SK-N-SH treated with all-trans-retinoic acid at 6 μM for 48 hours (cell line): ENCODE measurements around the gene GHITM.
"Not testable (repeated sequence)": the region's sequence is repeated elsewhere in the genome, so short reads cannot be mapped to it uniquely, and the experiment has no call there.

Source experiments
- ATAC-seq: fragments of 200-7000 bp; cut with Tn5 transposase; 3 replicates; pipeline ENCODE4 v1.9.1; 2020; ENCODE audit warnings: mild to moderate bottlenecking, moderate library complexity
- CSDC2 ChIP-seq: fragments of 250-450 bp; sonication (Bioruptor Pico); IDR thresholded peaks from 2 replicates; pipeline ENCODE4 v1.5.0; 2020; ENCODE audit warnings: mild to moderate bottlenecking, moderate library complexity
- ESRRG ChIP-seq: fragments of 250-450 bp; sonication (Bioruptor Pico); IDR thresholded peaks from 2 replicates; pipeline ENCODE4 v1.6.1; 2021; ENCODE audit warnings: mild to moderate bottlenecking
- GLIS3 ChIP-seq: fragments of 250-450 bp; sonication (Bioruptor Pico); IDR thresholded peaks from 2 replicates; pipeline ENCODE4 v1.5.0; 2020; ENCODE audit warnings: mild to moderate bottlenecking, moderate library complexity
- ISL1 ChIP-seq: fragments of 250-450 bp; sonication (Bioruptor Pico); IDR thresholded peaks from 2 replicates; pipeline ENCODE4 v2.1.2; 2022; ENCODE audit warnings: mild to moderate bottlenecking, moderate library complexity
- PPARA ChIP-seq: fragments of 250-450 bp; sonication (Bioruptor Pico); IDR thresholded peaks from 2 replicates; pipeline ENCODE4 v1.5.0; 2020; ENCODE audit warnings: mild to moderate bottlenecking, borderline replicate concordance
- TCF4 ChIP-seq: fragments of 250-450 bp; sonication (Bioruptor Pico); IDR thresholded peaks from 2 replicates; pipeline ENCODE4 v1.8.0; 2021; ENCODE audit warnings: mild to moderate bottlenecking, moderate library complexity, borderline replicate concordance
- TOX ChIP-seq: fragments of 250-450 bp; sonication (Bioruptor Pico); IDR thresholded peaks from 2 replicates; pipeline ENCODE4 v1.8.0; 2021; ENCODE audit warnings: mild to moderate bottlenecking, moderate library complexity, borderline replicate concordance
- ZC3H10 ChIP-seq: fragments of 250-450 bp; sonication (Bioruptor Pico); IDR thresholded peaks from 2 replicates; pipeline ENCODE4 v1.5.1; 2021; ENCODE audit warnings: mild to moderate bottlenecking, moderate library complexity
- ZFP30 ChIP-seq: fragments of 450-650 bp; formaldehyde crosslinking; IDR thresholded peaks from 2 replicates; pipeline ENCODE4 v1.5.0; 2022; ENCODE audit warnings: mild to moderate bottlenecking, moderate library complexity
- ZNF70 ChIP-seq: fragments of 450-650 bp; formaldehyde crosslinking; IDR thresholded peaks from 2 replicates; pipeline ENCODE4 v1.5.0; 2020; ENCODE audit warnings: mild to moderate bottlenecking, moderate library complexity
- ZNF8 ChIP-seq: fragments of 450-650 bp; formaldehyde crosslinking; IDR thresholded peaks from 2 replicates; pipeline ENCODE4 v1.5.0; 2020; ENCODE audit warnings: mild to moderate bottlenecking, moderate library complexity
- TF ChIP-seq, protein P1 (sequence below): fragments of 250-450 bp; sonication (Bioruptor Pico); IDR thresholded peaks from 2 replicates; pipeline ENCODE4 v1.5.1; 2021; ENCODE audit warnings: mild to moderate bottlenecking, moderate library complexity
- TF ChIP-seq, protein P2 (sequence below): fragments of 250-450 bp; sonication (Bioruptor Pico); IDR thresholded peaks from 2 replicates; pipeline ENCODE4 v1.5.0; 2020; ENCODE audit warnings: mild to moderate bottlenecking, moderate library complexity

Gene GHITM

DNA sequence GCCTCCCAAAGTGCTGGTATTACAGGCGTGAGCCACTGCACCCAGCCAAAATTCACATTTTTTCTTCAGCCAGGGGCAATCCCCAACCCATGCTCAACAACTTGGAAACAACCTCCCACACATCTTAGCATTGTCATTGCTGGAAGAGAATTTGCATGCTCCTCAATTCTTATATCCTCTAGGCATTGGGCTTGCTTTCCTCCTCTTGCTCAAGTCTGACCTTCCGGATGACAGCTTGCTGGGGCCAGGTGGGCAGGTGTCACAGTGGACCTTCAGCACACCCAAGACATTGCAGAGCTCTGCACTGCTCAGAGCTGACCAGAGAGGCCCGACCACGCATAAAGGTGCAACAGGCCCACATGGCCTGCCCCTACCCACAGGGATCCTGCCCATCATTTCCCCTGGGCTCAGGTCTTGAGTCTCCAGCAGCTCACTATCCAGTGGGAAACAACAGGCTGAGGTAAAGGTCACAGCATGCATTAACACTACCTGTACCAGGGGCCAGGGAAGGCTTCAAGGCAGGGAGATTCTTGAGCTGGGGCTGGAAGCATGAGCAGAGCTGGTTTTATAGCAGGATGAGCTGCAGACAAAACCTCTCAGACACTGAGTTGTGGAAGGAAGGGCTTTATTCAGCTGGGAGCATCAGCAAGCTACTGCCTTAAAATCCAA, 27.4 kb downstream of the GHITM start:
- no peak for ATAC-seq
- TF ChIP-seq ZFP30 (CRISPR knock-in tag) (no peak), ZNF70 (no peak), ISL1 (CRISPR knock-in tag) (no peak), ESRRG (no peak), TOX (no peak)
- TF ChIP-seq, protein P1, sequence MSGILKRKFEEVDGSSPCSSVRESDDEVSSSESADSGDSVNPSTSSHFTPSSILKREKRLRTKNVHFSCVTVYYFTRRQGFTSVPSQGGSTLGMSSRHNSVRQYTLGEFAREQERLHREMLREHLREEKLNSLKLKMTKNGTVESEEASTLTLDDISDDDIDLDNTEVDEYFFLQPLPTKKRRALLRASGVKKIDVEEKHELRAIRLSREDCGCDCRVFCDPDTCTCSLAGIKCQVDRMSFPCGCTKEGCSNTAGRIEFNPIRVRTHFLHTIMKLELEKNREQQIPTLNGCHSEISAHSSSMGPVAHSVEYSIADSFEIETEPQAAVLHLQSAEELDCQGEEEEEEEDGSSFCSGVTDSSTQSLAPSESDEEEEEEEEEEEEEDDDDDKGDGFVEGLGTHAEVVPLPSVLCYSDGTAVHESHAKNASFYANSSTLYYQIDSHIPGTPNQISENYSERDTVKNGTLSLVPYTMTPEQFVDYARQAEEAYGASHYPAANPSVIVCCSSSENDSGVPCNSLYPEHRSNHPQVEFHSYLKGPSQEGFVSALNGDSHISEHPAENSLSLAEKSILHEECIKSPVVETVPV: no peak
- TF ChIP-seq, protein P2, sequence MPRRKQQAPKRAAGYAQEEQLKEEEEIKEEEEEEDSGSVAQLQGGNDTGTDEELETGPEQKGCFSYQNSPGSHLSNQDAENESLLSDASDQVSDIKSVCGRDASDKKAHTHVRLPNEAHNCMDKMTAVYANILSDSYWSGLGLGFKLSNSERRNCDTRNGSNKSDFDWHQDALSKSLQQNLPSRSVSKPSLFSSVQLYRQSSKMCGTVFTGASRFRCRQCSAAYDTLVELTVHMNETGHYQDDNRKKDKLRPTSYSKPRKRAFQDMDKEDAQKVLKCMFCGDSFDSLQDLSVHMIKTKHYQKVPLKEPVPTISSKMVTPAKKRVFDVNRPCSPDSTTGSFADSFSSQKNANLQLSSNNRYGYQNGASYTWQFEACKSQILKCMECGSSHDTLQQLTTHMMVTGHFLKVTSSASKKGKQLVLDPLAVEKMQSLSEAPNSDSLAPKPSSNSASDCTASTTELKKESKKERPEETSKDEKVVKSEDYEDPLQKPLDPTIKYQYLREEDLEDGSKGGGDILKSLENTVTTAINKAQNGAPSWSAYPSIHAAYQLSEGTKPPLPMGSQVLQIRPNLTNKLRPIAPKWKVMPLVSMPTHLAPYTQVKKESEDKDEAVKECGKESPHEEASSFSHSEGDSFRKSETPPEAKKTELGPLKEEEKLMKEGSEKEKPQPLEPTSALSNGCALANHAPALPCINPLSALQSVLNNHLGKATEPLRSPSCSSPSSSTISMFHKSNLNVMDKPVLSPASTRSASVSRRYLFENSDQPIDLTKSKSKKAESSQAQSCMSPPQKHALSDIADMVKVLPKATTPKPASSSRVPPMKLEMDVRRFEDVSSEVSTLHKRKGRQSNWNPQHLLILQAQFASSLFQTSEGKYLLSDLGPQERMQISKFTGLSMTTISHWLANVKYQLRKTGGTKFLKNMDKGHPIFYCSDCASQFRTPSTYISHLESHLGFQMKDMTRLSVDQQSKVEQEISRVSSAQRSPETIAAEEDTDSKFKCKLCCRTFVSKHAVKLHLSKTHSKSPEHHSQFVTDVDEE: no peak

DNA sequence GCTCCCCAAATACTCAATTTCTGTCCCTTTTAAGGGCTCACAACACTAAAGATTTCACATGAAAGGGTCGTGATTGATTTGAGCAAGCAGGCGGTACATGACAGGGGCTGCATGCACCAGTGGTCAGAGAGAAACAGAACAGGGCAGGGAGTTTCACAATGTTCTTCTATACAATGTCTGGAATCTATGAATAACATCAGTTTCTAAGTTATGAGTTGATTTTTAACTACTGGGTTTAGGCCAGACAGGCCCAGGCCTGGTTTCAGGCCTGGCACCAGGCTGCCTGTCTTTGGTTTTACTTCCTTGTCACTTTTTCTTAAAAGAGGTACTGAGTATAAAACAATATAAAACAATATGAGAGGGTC, 28.0 kb downstream of the GHITM start:
- ATAC-seq: not testable (repeated sequence)

DNA sequence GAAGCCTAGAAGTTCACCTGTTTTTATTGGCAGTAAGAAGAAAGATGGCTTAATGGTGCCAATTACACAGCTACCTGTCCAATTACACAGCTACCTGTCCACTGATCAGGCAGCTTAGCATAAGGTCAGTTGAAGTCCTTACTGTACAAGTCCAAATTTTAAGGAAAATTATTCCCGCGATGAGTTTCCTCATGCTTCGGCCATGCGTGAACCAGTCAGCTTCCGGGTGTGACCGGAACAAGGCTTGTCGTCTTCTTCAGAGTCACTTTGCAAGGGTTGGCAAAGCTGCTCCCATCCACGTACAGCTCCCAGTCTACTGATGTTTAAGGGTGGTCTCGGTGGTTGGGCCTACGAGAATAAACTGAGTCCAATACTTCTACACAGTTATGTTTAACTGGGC, 29.1 kb downstream of the GHITM start:
- not testable (repeated sequence) for ATAC-seq

DNA sequence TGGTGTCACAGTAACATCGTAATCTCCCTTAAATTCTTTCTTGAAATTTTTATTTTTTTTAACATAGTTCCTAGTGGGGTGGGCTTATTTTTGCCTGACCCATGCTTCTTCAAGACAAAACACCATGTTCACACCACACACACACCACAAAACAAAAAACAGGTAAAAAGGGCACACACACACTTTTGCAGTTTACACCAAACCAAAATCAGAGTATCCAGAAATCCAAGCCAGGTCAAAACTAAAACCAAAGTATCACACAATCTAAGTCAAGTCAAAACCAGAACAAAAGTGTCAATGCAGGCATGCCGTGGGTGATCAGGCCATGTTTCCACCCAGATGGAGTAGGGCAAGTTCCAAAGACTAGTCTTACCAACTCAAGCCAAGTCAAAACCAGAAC, 31.9 kb downstream of the GHITM start:
- ATAC-seq: not testable (repeated sequence)

DNA sequence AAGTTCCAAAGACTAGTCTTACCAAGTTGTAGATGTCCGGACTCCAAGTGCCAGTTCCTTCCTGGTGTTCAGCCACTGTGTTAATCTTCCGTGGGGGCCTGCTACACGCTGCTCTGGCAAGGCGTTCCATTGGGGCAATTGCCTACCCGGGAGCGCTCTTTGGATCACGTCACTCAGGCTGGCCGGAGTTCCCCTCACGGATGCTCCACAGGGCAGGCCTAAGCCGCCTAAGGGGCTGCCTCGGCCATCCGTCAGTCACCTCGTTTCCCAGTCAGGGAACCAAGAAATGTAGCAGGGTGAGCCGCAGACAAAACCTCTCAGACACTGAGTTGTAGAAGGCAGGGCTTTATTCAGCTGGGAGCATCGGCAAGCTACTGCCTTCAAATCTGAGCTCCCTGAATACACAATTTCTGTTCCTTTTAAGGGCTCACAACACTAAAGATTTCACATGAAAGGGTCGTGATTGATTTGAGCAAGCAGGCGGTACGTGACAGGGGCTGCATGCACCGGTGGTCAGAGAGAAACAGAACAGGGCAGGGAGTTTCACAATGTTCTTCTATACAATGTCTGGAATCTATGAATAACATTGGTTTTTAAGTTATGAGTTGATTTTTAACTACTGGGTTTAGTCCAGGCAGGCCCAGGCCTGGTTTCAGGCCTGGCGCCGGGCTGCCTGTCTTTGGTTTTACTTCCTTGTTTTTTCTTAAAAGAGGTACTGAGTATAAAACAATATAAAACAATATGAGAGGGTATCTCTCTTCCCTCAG, 32.6 kb downstream of the GHITM start:
- not testable (repeated sequence) for ATAC-seq

DNA sequence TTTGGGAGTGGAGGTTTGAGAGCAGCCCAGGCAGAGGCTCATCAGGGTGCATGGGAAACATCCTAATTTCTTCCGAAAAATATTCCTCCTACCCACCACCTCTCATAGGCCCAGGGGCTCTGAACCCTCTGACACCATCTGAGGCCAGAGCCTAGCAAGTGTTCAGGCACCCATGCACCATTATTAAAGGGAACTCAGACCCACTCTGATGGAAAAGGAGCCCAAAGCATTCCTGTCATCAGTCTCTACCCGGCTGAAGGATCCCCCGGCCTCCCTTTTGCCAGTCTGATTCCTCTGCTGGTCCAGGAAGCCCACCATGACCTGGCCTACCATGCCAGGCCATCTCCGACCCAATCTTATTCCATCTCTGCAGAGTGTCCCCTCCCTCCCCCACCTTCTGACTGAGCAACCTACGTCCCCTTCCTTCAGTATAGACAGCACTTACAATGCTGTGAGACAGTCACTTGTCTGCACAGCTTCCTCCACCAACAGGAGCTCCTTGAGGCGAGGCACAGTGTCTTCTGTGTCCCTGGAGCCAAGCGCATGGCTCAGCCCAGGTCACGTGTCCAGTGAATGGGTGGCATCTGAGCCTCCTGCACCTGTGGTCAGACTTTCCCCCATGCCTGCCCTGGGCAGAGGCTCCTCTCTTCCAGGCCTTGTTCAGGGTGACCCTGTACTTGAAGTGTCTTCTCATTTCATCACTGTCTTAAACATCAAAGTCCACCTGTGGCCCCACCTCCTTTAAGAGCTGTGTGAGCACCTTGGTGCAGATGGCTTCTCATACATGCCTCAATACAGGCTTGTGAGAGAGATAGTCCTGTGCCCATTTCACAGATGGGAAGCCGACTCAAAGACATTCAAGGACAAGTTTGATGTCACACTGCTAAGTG, 33.4 kb downstream of the GHITM start:
- no peak for ATAC-seq
- TF ChIP-seq GLIS3 (CRISPR knock-in tag) (no peak), ZNF70 (no peak), TCF4 (CRISPR knock-in tag) (no peak)
- TF ChIP-seq, protein P2: no peak

DNA sequence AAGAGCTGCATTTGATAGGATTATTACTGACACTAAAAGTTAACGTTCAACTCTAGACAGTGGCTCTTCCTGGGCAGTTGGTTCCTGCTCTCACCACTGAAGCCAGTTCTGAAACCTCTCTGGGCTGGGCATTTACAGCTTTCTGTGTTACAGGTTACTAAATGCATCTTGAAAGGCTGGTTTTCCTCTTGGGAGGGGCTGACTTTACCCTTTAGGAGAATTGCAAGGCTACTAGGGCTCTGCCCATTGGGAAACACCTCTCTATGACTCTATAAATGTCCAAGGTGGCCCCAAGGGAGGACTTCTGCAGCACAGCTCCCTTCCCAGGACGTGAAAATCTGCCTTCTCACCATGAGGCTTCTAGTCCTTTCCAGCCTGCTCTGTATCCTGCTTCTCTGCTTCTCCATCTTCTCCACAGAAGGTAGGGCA, 34.2 kb downstream of the GHITM start, which contains the start of gene GPR15LG:
Gene GPR15LG, plus strand, starts transcription at position 301 of the 429 bp plus-strand sequence. Its CDS starts 51 bp downstream, at position 352.
- TF ChIP-seq CSDC2 (CRISPR knock-in tag) (no peak), PPARA (CRISPR knock-in tag) (no peak), ZNF8 (CRISPR knock-in tag) (no peak), ZFP30 (CRISPR knock-in tag) (no peak), ZC3H10 (CRISPR knock-in tag) (no peak)
- ATAC-seq: no peak
